Mesendoderm (in vitro differentiated cells): Measurements from ENCODE around the gene BICDL2.

Experiments
- DNase-seq: peaks from one replicate; pipeline ENCODE4 v3.0.0; 2013
- H2AK5ac ChIP-seq: 2 replicates; pipeline ENCODE4 v1.6.1; 2013; ENCODE audit warnings: low read length, inconsistent platforms
- H2BK120ac ChIP-seq: 2 replicates; pipeline ENCODE4 v1.6.1; 2013; ENCODE audit warnings: low read depth, mild to moderate bottlenecking, low read length, moderate library complexity, mixed read lengths
- H2BK15ac ChIP-seq: replicated peaks from 2 replicates; pipeline ENCODE4 v1.6.1; 2013; ENCODE audit warnings: low read depth, mild to moderate bottlenecking, moderate library complexity
- H2BK5ac ChIP-seq: 2 replicates; pipeline ENCODE4 v1.6.1; 2013; ENCODE audit warnings: low read length, inconsistent platforms
- H3K18ac ChIP-seq: 2 replicates; pipeline ENCODE4 v1.6.1; 2013; ENCODE audit warnings: mild to moderate bottlenecking, low read length, mixed read lengths
- H3K23ac ChIP-seq: one replicate; pipeline ENCODE4 v1.6.1; 2013; ENCODE audit warnings: low read length
- H3K27ac ChIP-seq: 2 replicates; pipeline ENCODE4 v1.5.1; 2013; ENCODE audit warnings: low read depth, mild to moderate bottlenecking, inconsistent platforms, low read length, moderate library complexity
- H3K27me3 ChIP-seq: 2 replicates; pipeline ENCODE4 v1.6.1; 2013; ENCODE audit warnings: low read length, control low read depth, mild to moderate bottlenecking, inconsistent platforms; ENCODE audit not compliant: insufficient read depth, poor library complexity
- H3K36me3 ChIP-seq: 2 replicates; pipeline ENCODE4 v1.6.1; 2013; ENCODE audit warnings: low read length, inconsistent platforms; ENCODE audit not compliant: control insufficient read depth, insufficient read depth
- H3K4ac ChIP-seq: one replicate; pipeline ENCODE4 v1.6.1; 2013; ENCODE audit warnings: low read depth, mild to moderate bottlenecking, low read length, moderate library complexity
- H3K4me1 ChIP-seq: 2 replicates; pipeline ENCODE4 v1.6.1; 2013; ENCODE audit warnings: low read depth, low read length, inconsistent platforms; ENCODE audit not compliant: control insufficient read depth
- H3K4me2 ChIP-seq: 2 replicates; pipeline ENCODE4 v1.6.1; 2013; ENCODE audit warnings: low read length
- H3K4me3 ChIP-seq: 2 replicates; pipeline ENCODE4 v1.5.1; 2013; ENCODE audit warnings: mild to moderate bottlenecking, low read length
- H3K56ac ChIP-seq: one replicate; pipeline ENCODE4 v1.6.1; 2013; ENCODE audit warnings: low read length
- H3K79me1 ChIP-seq: 2 replicates; pipeline ENCODE4 v1.6.1; 2013; ENCODE audit warnings: low read length, inconsistent platforms
- H3K79me2 ChIP-seq: 2 replicates; pipeline ENCODE4 v1.6.1; 2013; ENCODE audit warnings: mild to moderate bottlenecking, low read length; ENCODE audit not compliant: control insufficient read depth, insufficient read depth
- H3K9ac ChIP-seq: 2 replicates; pipeline ENCODE4 v1.6.1; 2013; ENCODE audit warnings: low read length, inconsistent platforms
- H4K5ac ChIP-seq: one replicate; pipeline ENCODE4 v1.6.1; 2013; ENCODE audit warnings: low read length
- H4K8ac ChIP-seq: one replicate; pipeline ENCODE4 v1.6.1; 2013; ENCODE audit warnings: low read depth, mild to moderate bottlenecking, control low read depth, low read length, moderate library complexity
- WGBS: extraction: QIAGEN DNeasy Blood & Tissue Kit; methylation state at CpG from one replicate; pipeline ENCODE4 v1.1.7; 2013; ENCODE audit warnings: low lambda C conversion rate, missing lambda C conversion rate; ENCODE audit not compliant: insufficient coverage; ENCODE audit errors: extremely low coverage; 5-methylcytosine and 5-hydroxymethylcytosine counted together

BICDL2 gene

DNA sequence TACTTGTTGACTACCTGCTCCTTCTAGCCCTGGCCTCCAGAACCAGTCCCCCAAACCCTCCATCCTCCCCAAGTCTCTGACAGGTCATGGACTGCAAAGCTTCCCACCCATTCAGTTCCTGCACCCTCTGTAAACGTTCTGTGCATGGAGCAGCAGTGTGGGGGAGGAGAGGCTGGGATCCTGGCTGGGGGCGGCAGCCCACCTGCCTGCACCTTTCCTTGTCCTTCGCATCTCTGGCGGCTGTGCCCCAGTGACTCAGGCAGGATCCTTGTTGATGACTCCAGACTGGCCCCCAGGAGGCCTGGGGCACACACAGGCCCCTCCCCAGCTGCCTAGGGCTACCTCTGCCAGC is 54.9 kb downstream of the BICDL2 start:
- peak overlapping the region; percentile 82 for H3K27ac ChIP-seq

DNA sequence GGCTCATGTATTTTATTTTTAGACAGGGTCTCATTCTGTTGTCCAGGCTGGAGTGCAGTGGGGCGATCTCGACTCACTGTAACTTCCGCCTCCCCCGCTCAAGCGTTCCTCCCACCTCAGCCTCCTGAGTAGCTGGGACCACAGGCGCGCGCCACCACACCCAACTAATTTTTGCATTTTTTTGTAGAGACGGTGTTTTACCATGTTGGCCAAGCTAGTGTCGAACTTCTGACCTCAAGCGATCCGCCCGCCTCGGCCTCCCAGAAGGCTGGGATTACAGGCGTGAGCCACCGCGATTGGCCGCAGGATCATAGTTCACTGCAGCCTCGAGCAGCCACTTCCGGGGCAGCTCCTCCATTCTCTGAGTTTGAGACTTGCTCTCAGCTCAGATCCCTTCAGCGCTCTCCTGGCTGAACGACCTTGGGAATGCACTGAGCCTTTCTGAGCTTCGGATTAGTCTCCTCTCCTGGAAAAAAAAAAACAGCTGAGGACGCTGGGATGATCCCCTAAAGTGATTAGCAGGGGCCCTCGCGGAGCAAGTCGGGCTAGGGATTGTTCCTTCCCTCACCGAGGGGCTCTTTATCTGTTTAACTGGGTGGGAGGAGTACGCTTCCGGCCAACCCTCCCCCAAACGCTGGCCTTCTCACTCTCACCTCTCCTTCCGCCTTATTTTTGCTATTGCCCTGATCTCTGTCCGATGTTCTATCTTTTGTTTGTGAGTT is 55.4 kb downstream of the BICDL2 start:
- WGBS = no CpG with 5 or more reads among the region's 33 CpGs
- peak overlapping the region; percentile 97 for H3K9ac ChIP-seq
- DNase-seq = peak; percentile 88

More for the DNA sequence above, 54.9 kb downstream of the BICDL2 start:
- peaks cover 3% of the 10 kb centered on the region for H3K36me3 ChIP-seq
- H3K4me1 ChIP-seq = peaks cover 2% of the 10 kb centered on the region
- no peak overlapping the region for H3K23ac ChIP-seq
- peak; percentile 69 for DNase-seq
- H4K5ac ChIP-seq = no peak overlapping the region
- peaks cover 11% of the 10 kb centered on the region for H3K79me2 ChIP-seq
- peaks cover 11% of the 10 kb centered on the region for H3K79me1 ChIP-seq
- H2BK120ac ChIP-seq = no peak overlapping the region
- no peaks in the 10 kb centered on the region for H3K27me3 ChIP-seq
- H3K9ac ChIP-seq = peak overlapping the region; percentile 97
- peak overlapping the region; percentile 3 for H3K4me2 ChIP-seq
- peak overlapping the region; percentile 40 for H2BK5ac ChIP-seq
- H3K4me3 ChIP-seq = no peak overlapping the region
- H2BK15ac ChIP-seq = no peak overlapping the region
- H3K18ac ChIP-seq = peak overlapping the region; percentile 15
- no CpG with 5 or more reads among the region's 4 CpGs for WGBS
- no peak overlapping the region for H4K8ac ChIP-seq
- no peak overlapping the region for H2AK5ac ChIP-seq
- H3K56ac ChIP-seq = peak overlapping the region; percentile 99
- no peak overlapping the region for H3K4ac ChIP-seq

DNA sequence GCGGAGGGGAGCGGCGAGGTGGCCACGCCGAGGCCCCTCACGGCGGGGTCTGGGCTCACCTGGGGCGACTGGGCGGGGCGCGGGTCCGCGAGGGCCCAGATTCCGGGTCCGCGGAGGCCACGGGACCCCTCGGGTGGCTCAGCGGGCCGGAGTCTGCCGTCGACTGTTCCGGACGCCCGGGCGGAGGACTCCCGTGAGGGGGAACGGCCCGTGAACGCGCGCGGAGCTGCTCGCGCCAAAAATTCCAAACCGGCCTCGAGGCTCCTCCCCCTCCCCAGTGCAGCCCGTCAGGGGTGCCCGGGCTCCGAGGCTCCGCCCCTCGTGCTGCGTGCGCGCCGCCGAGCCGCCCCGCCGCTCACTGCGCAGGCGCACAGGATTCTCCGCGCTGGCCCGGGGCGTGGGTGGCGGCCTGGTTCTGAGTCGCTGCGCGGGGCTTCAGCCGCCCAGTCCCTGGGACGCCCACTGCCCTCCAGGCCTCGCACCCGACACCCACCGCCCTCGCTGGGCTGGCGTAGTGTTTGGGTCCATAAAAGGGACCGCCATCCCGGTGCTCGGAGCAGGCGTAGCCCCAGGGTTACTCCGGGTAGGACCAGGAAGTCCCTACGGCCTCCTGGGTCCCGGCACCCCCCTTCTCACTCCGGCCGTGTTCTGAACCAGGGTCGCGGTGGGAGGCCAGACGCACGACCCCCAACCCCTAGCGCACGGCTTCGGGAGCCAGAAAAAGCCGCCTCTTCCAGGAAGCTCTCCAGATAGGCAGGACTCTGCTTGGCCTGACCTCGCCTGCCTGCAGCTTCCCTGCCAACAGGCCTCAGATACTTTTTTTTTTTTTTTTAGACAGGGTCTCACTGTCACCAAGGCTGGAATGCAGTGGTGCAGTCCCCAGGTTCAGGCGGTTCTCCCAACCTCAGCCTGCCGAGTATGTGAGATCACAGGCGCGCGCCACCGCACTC is 56.2 kb downstream of the BICDL2 start, which contains the start of gene PKMYT1:
TSS of gene PKMYT1 (minus strand) at position 220 of the 950 bp plus-strand sequence. CDS start 789 bp downstream, outside the sequence.
- Histone ChIP-seq H3K36me3 (peaks cover 6% of the 10 kb centered on the region), H3K4me1 (peaks cover 2% of the 10 kb centered on the region), H3K56ac (peak within 1 kb of the TSS; percentile 99), H3K4me3 (peak within 1 kb of the TSS; percentile 86), H3K9ac (peak within 1 kb of the TSS; percentile 97), H3K79me1 (peaks cover 11% of the 10 kb centered on the region), H3K18ac (peak within 1 kb of the TSS; percentile 97), H3K23ac (peak within 1 kb of the TSS; percentile 97), H2AK5ac (peak within 1 kb of the TSS; percentile 36), H2BK120ac (peak within 1 kb of the TSS; percentile 37), H3K79me2 (peaks cover 11% of the 10 kb centered on the region), H4K5ac (no peak within 1 kb of the TSS), H3K4ac (peak within 1 kb of the TSS; percentile 97), H2BK15ac (no peak within 1 kb of the TSS), H3K4me2 (peak within 1 kb of the TSS; percentile 97), H2BK5ac (peak within 1 kb of the TSS; percentile 99), H3K27ac (peak within 1 kb of the TSS; percentile 82), H3K27me3 (no peaks in the 10 kb centered on the region), H4K8ac (peak within 1 kb of the TSS; percentile 97)
- WGBS = no CpG with 5 or more reads among the region's 91 CpGs
- DNase-seq = peak; percentile 87

More for the DNA sequence above, 55.4 kb downstream of the BICDL2 start:
- peaks cover 11% of the 10 kb centered on the region for H3K79me2 ChIP-seq
- peaks cover 11% of the 10 kb centered on the region for H3K79me1 ChIP-seq
- peak overlapping the region; percentile 3 for H3K4me2 ChIP-seq
- peak overlapping the region; percentile 99 for H3K56ac ChIP-seq
- peak overlapping the region; percentile 96 for H3K18ac ChIP-seq
- no peak overlapping the region for H2BK15ac ChIP-seq
- H3K4me3 ChIP-seq = no peak overlapping the region
- peak overlapping the region; percentile 97 for H3K23ac ChIP-seq
- H3K27ac ChIP-seq = peak overlapping the region; percentile 82
- peak overlapping the region; percentile 96 for H3K4ac ChIP-seq
- no peak overlapping the region for H4K8ac ChIP-seq
- no peak overlapping the region for H2BK120ac ChIP-seq
- H2AK5ac ChIP-seq = no peak overlapping the region
- peaks cover 4% of the 10 kb centered on the region for H3K36me3 ChIP-seq
- no peaks in the 10 kb centered on the region for H3K27me3 ChIP-seq
- no peak overlapping the region for H4K5ac ChIP-seq
- H3K4me1 ChIP-seq = peaks cover 2% of the 10 kb centered on the region
- peak overlapping the region; percentile 40 for H2BK5ac ChIP-seq

DNA sequence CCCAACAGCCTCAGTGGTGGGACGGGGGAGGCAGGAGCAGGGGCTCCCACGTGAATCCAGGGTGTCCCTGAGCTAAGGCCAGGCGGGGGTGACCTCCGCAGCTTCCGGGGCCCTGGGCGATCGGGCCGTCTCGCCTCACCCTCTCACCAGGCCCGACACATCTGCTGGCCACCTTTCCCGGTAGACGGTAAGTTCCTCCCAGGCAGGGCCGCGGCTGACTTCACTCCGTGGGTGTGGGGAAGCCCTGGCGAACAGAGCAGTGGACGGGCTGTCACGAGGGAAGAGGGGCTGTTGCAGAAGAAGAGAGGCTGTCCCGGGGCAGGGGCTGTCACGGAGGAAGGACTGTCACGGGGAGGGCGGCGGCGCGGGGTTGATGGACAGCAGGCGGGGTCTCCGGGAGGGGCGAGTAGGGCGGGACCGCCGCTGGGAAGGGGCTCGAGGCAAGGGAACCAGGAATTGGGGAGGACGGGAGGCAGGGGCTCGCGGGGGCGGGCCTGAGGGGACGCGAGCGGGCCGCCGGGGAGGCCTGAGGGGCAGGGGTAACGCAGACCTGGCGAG is 57.0 kb downstream of the BICDL2 start:
- H3K18ac ChIP-seq = peak overlapping the region; percentile 97
- peaks cover 6% of the 10 kb centered on the region for H3K36me3 ChIP-seq
- no peaks in the 10 kb centered on the region for H3K27me3 ChIP-seq
- DNase-seq = no peak
- peak overlapping the region; percentile 86 for H3K4me3 ChIP-seq
- H3K23ac ChIP-seq = peak overlapping the region; percentile 66
- no peak overlapping the region for H2BK15ac ChIP-seq
- WGBS = no CpG with 5 or more reads among the region's 43 CpGs
- peak overlapping the region; percentile 96 for H3K9ac ChIP-seq
- H4K5ac ChIP-seq = no peak overlapping the region
- H3K27ac ChIP-seq = peak overlapping the region; percentile 81
- peaks cover 2% of the 10 kb centered on the region for H3K4me1 ChIP-seq
- H3K4ac ChIP-seq = peak overlapping the region; percentile 97
- H3K56ac ChIP-seq = peak overlapping the region; percentile 97
- peaks cover 11% of the 10 kb centered on the region for H3K79me2 ChIP-seq
- H2AK5ac ChIP-seq = no peak overlapping the region
- peak overlapping the region; percentile 83 for H4K8ac ChIP-seq
- peak overlapping the region; percentile 97 for H3K4me2 ChIP-seq
- H3K79me1 ChIP-seq = peaks cover 11% of the 10 kb centered on the region
- H2BK5ac ChIP-seq = peak overlapping the region; percentile 59
- peak overlapping the region; percentile 37 for H2BK120ac ChIP-seq
